Right lobe of liver (tissue), 4 donors: ENCODE measurements around the gene AFAP1L1.

Experiments
- POLR2A ChIP-seq: fragments of 450-650 bp; IDR thresholded peaks from one replicate; pipeline ENCODE4 v1.6.1; 2017; ENCODE audit warnings: antibody characterized with exemption, mild to moderate bottlenecking
- TF ChIP-seq, protein P1 (sequence below), 4 donors: fragments of 200-600 bp in 3 of 4; fragments of 450-650 bp in 1 of 4; IDR thresholded peaks; one replicate each; pipeline versions ENCODE4 v1.5.1 to v1.8.0; 2016 to 2022; ENCODE audit warnings: antibody characterized with exemption in 4 of 4, mild to moderate bottlenecking in 2 of 4
- donor health status: DM: no; HTN: no; CAD: no.
- donor health status: DM: no; HTN: no; CAD: no.
- donor health status: DM: no; HTN: yes; CAD: no.

GRCh38 chr5:149319174-149319573 lies 47.5 kb downstream of the AFAP1L1 start:
- TF ChIP-seq POLR2A = no peak
- TF ChIP-seq, protein P1, sequence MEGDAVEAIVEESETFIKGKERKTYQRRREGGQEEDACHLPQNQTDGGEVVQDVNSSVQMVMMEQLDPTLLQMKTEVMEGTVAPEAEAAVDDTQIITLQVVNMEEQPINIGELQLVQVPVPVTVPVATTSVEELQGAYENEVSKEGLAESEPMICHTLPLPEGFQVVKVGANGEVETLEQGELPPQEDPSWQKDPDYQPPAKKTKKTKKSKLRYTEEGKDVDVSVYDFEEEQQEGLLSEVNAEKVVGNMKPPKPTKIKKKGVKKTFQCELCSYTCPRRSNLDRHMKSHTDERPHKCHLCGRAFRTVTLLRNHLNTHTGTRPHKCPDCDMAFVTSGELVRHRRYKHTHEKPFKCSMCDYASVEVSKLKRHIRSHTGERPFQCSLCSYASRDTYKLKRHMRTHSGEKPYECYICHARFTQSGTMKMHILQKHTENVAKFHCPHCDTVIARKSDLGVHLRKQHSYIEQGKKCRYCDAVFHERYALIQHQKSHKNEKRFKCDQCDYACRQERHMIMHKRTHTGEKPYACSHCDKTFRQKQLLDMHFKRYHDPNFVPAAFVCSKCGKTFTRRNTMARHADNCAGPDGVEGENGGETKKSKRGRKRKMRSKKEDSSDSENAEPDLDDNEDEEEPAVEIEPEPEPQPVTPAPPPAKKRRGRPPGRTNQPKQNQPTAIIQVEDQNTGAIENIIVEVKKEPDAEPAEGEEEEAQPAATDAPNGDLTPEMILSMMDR (IDR thresholded peaks at IDR 0.05) = no peak
